ENCODE data around the gene CSRNP2.

GRCh38 chr12:51082561-51083125 is 753 bp downstream of the CSRNP2 start:
- TF ChIP-seq CREB1 (CRISPR knock-in tag; IDR thresholded peaks at IDR 0.05; ENCODE audit: low read depth) (no peak), REST (IDR thresholded peaks at IDR 0.05; ENCODE audit: unreplicated experiment) (no peak), EZH2 (IDR thresholded peaks at IDR 0.05; ENCODE audit: low read depth, unreplicated experiment) (no peak), CTCF (conservative IDR thresholded peaks at IDR 0.05; ENCODE audit: low read depth in 2 of 2) (no peak), JUNB (IDR thresholded peaks at IDR 0.05; ENCODE audit: unreplicated experiment) (no peak), EZH2phosphoT487 (IDR thresholded peaks at IDR 0.05; ENCODE audit: unreplicated experiment) (no peak), ETS1 (IDR thresholded peaks at IDR 0.05) (no peak)
